Activated CD4-positive, alpha-beta T cell treated with anti-CD3 and anti-CD28 coated beads, Interleukin-2, amount 50 U/mL, for 16 hours (primary cell): Measurements from ENCODE around the gene AFF3.

Experiments used
- DNase-seq: peaks from one replicate; pipeline ENCODE4 v3.0.0-alpha.2; 2020

The AFF3 gene

DNA sequence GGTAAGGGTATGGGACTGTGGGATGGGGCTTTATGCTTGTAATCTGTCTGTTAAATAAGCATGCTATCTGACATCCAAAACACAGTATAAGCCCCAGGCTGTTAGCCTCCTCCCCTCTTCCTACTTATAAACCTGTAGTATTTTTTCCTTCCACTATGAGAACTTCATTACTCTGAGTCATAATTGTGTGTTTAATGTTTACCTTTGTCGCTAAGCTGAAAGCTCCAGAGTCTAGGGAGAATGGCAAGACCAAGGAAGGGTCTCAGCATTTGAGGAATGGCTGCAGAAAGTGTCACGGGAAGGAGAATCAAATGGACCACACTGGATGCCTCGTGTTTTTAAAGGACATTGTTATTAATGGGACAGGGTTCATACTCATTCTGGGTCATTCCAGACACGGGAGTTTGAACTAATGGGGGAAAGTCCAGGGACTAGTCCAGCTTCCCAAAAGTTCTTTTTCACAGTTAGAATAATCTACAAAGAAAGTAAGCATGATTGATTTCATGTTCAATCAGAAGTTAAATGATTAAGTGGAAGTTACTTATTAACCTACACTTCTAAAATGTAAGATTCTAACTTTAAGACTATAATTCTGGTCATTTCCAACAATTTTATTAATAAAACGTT lies 292.2 kb downstream of the AFF3 start:
- DNase-seq, result no peak

DNA sequence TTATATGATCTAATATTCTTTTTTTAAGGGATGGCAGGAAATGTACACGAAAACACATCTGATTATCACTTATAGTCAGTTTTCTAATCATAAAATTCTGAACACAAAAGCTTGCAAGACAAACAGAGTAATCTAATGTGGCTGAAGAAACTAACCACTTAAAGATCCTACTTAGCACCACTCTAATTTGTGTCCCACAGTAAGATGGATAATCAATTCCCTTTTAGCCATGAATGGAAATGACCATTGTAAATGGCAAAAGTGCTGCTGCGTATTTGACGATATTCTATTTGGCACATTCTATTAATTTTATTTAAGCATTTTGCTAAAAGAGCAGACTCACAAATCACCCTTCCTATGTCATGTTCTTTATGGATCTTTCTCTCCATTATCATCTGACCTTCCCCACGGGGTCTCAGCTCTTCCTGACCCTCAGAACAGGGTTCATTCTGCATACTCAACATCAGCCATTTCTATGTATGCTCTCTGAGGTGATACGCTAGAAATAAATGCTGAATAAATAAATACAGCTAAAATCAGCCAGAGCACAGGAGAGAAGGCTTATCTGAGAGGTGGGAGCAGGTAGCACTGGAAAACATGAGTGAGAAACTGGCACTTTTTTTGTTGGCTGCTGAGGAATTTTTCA lies 295.8 kb downstream of the AFF3 start:
- no peak for DNase-seq

DNA sequence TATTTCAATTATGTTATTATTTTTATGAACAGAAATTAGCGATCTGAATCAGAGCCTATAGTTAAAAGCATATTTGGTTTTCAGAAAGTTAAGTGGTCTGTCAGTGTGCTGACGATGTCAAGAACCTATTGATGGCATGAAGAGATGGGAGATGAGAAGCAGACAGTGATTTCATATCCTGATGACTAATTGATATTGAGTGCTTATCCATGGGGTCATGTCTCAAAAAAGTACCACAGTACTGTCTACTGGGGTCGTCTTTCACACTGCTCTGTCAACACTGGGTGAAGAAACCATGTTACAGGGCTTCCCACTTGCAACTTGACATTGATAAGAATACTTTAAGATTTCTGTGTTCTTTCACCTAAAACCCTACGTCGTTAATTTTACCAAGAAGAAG lies 297.1 kb downstream of the AFF3 start:
- no peak for DNase-seq

DNA sequence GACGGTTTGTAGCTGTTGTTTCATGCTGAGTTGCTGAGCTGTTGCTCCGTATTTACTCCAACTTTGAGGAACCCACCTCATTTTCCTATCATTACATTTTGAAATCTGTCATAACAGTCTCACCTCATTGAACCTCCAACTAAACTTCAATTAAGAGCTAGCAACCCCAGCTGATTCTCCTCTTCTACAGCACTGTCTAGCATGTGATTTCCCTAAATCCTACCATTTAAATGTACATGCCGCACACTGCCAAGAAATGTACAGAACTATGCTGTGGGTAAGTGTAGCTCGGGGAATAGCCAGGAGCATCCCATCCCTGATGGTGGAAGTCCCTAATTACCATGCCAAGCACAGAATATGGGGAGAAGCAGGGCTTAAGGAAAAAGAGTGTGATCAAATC lies 299.9 kb downstream of the AFF3 start:
- DNase-seq, result no peak

DNA sequence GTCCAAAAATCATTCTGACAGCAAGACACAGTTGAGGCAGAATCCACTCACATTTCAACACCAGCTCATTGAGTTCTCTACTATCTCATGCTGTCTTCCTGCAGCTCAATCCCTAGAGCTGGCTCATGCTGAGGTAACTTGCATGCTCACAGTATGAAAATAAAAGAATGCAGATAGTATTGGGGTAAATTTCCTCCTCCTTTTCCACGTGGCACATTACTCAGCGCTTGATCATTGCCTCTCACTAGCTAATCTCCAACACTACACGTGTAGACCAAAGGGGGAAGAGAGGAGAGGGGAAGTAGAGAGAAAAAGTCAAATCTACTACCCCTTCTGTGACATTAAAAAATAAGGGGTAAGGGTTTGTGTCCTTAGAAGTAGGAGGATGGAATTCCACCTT lies 300.6 kb downstream of the AFF3 start:
- DNase-seq, result no peak

DNA sequence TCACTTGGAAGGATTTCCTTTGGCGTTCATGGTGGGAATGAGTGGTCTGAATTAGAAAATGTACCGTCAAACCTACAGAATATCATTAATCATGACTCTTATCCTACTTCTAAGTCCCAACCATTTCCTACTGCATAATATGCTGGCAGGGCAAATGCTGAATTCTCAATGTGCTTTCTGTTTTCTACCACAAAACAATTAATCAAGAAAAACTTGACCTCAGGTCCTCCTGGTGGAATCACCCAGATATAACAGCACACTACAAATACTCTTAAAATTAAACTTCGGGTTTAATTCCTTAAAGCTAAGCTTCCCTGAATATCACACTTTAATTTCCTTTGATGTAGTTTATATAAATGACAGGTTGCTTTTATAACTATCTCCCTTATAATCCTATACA lies 301.6 kb downstream of the AFF3 start:
- DNase-seq, result no peak

DNA sequence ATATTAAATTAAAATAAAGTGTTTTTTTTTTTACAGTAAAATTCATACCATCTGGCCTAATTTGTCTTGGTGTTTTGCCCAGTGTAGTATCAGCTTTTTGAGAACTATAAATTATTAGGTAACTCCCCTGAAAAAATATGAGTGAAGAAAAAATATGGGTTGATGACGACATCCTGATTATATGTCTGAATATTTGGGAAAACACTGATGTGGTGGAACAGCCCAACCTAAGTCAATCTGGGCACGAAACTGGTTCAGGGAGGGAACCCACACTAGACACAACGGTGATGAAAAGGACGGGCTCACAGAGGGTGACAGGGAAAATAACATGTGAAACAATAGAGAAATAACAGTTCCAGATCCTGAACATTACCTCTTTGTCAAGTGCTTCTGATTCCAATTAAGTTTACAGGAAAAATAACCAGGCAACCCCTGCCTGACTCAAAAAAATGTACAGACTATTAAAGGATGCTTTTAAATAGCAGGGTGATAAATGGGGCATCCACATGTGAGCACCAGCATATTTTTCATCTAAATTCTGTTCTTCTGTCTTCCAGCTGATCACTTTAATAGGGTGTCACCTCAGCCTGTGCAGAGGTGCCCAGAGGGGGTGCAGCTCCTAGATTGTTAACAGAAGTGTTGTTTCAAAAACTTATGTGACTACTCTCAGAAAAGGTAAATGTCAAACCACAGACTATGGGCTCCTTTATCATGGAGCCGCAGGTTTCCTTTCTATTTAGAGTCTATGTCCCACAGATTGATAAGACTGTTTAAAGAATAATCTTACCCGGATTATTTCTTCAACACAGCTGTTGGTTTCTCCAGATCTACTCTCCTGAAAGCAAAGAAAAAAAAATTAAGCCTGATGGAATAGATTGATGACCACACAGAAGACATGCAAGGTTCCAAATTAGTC lies 305.4 kb downstream of the AFF3 start:
- no peak for DNase-seq

DNA sequence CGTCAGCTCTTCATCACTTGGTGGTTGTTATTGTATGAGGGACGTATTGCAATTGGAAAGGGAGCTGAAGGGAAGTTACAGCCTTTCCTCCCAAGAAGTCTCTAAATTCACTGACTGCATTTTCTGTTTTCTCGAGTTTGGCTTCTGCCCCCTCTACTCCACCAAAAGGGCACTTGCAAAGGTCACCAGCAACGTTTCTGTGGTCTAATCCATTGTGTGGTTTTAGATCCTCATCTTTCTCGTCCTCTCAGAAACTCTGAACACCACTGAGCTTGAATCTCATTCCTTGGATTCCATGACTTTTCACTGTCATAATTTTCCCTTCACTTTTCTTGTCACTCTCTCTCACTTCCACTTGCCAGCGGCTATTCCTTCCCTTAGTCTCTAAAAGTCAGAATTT lies 308.0 kb downstream of the AFF3 start:
- no peak for DNase-seq

DNA sequence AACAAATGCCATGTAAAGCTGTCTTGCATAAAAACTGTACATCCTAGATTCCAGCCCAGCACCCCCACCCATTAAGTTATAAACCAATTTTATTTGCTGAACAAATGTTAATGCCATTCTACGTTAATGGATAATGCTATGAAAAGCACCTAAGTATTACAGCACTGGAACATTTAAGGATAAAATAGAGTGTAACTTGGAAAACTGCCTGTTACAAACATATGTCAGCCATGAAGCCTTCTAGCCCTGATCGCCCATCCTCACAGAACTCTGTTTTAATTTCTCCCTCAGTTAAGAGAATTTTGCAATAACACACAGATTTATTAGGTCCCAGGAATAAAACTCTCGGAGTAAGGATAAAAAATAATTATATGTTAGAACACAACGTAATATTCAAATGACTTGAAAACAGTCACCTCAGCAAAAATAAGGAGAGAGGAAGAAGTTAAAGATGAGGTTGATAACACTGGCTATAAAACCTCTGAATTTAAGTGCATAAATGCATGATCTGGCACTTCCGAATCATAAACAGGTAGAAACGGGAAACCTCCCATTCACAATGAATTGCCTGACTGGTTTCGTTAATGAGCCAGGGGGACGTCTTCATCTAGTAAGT lies 308.7 kb downstream of the AFF3 start:
- no peak for DNase-seq

DNA sequence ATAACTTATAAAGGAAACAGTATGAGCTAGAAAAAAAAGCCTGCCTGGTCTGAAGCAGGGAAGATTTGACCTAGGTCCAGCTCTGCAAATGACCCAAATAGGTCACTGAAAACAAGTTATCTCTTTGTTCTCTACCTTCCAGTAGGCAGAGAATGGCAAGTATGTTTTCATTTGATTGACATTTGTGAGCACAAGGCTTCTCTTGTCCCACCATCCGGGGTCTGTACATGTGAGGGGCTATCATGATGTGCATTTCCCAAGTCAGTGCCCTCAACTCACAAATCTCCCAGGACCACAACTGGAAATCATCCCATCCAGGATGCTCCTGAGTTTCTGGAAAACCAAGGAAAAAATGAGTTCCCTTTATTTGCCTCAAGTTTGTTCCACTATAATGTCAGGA lies 309.5 kb downstream of the AFF3 start:
- DNase-seq, result no peak

DNA sequence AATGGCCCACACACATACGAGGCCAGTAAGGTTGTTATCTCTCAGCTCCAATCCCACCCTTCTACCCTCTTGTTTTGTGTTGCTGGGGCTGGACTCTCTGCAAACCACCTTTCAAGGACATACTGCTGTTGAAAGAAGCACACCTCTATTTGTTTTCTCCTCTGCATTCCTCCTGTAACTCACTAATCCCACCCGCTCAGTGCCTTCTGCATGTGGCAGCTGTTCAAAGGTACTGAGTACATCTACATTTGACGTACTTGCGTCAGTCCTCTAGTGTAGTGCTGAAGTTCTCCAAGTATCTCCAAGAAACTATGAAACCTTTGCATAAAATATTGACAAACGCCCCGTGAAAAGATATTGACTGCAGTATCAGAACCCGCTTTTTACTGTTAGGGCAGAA lies 310.6 kb downstream of the AFF3 start:
- DNase-seq, result no peak

DNA sequence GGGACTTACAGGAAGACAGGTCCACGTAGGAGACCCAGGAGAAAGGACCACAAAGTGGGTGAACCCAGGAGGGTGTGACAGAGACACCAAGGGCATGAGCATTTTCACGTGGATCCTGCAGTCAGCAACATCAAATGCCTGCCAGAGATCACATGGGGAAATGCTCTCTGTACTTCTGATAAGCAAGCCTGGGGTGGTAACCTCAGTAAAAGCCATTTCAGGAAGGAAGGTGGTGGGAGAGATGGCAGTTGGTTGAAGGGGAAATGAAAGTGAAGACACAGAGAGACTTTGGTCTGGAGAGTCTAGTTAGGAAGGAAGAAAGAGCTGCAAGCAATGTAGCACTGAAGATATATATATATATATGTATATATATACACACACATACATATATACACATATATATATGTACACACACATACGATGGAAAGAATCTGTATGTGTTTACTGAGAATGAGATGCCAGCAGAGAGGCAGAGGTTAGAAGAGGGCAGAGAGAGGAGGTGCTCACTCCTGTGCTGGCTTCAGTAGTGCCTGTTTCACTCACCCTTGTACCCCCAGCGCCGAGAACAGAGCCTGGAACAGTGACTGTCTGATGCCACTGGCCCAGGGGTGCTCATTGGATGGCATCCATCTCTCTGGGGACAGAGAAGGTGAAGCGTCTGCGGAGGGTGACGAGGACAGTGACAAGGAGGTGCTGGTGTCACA lies 314.9 kb downstream of the AFF3 start:
- DNase-seq, result no peak

DNA sequence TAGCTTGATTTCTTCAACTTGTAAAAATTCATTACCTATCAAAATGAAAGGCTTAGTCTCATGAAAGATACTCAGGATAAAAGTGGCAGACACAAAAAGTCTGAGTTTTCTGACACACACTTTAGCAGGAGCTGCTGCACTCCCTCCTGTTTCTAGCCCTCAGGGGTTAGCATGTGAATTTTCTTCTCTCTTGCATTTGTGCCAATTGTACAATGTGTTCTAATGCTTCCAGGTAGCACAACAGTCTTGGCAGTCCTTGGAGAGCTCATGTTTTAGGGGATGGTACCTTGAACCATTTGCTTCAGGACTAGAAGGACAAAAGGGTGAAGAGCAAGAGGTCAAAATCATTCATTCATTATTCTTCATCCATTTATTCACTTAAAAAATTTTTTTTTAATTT lies 316.8 kb downstream of the AFF3 start:
- DNase-seq, result no peak

DNA sequence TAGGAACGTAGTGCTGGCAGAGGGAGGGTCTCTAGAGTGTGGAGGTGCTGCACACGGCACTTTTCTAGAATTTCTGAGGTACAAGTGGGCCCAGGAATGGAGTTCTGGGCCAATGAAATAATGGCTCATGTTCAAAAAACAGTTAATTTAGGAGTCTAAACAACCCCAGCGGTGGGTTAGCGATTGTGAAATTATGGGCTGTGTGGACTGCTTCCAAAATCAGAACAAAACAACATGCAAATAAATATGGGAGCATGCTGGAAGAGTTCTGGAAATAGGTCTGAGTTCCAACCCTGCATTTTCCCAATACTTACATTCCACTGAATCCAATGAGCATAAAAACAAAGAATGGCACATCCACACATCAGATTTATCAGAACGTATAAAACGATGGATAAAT lies 317.6 kb downstream of the AFF3 start:
- DNase-seq, result no peak

DNA sequence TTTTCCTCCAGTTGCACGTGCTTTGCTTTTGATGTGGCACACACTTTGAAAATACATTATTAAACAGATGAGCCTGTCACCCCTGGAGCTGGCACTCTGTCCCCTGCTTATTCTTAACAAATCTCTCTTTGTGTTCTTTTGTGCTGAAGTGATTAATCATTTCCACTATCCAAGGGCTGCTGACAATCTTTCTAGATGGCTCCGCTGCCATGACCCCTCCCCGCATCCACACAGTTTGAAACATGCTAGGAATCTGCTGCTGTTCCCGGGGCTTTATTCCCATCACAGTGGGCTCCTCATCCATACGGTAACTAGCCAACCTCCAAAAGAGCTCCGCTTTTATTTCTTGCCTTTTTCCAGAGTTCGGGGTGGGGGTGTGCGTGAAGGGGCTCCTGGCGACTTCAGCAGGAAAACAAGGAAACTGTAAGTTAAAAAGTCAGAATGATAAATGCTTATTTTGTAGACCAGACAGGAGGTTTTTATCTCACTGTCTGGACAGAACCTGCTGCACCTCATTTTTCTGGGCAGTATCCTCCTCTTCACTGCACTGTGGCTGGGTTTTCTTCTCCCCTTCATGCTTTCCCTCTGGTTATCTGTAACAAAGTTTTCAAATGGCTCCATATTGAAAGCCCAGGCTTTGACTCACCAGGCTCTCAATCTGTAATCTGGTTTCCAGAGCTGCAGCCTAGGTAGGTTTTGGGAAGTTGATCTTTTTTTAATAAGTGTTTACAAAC lies 319.7 kb downstream of the AFF3 start:
- DNase-seq, result no peak

DNA sequence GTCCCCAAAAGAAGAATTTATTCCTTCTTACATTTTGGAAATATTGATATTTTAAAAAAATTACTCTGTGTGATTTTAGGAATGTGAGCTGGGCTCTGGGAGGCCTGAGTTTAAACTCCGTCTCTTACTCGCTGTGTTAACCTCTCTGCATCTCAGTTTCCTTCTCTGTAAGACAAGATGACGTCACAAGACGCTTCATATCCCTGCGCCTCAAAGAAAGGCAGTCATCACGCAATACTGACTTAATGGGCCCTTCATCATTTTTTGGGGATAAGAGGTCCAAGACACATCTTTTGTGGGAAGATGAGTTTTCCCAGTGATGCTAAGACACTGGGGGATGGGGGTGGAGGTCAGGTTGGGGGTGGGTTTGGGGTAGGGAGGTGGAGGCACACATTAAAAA lies 320.4 kb downstream of the AFF3 start:
- no peak for DNase-seq

DNA sequence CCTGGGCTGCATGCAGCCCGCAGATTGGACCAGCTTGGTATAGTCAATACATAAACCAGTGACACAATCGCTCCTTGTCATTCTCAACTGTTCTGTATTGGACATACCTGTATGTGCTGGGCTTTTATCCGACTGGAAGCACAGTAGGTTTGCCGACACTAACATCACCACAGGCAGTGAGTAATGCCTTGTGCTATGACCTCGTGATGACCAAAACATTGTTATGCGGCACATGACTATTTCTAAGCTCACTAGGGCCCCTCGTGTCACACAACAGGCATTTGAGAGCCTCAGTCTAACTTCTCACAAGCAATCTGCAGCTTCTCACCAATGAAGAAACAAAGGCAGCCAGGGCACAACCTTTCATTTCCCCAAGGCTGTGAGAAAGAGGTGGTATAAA lies 320.8 kb downstream of the AFF3 start:
- no peak for DNase-seq

DNA sequence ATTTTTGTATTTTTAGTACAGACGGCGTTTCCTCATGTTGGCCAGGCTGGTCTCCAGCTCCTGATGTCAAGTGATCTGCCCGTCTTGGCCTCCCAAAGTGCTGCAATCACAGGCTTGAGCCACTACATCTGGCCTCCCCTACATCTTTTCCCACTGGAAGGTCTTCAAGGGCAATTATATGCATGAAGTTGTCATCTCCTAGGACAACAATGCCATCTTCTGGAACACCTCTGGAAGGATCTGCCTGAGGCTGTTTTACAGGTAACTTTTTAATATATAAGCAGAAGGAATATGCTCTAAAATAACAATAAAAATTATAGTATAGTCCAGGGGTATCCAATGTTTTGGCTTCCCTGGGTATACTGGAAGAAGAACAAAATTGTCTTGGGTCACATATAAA lies 321.4 kb downstream of the AFF3 start:
- no peak for DNase-seq

DNA sequence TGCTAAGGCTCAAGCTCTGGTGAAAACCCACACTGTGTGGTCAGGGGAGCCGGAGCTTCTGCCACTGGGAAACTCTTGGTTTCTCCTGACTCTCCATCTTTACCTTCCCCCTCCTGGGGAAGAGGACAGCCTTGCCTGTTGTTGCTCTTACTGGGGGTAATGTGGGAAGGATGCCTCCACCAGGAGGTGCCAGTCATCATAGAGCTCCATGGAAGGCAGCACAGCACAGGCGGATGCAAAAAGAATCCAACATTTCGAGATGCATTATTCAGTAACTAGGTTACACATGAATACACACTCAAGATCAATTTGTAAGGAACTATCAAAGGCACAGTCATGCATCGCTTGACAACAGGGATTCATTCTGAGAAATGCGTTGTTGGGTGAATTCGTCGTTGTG lies 322.6 kb downstream of the AFF3 start:
- no peak for DNase-seq

DNA sequence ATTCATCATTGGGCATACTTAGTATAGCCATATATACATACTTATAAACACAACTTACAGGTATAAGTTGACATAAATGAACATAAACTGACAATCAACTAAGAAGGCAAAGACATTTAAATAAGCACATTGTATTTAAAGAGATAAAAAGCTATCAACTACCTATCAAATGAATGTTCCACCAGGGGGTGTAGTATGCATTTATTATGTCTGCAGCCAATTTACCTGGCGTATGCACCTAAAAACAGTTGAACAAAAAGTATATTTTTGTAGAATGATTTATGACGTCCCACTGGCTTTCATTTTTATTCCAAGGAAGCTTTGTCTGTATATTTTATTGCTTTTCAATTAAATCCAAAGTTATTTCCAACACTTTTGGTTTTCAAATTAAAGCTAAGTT lies 323.5 kb downstream of the AFF3 start:
- DNase-seq, result no peak

DNA sequence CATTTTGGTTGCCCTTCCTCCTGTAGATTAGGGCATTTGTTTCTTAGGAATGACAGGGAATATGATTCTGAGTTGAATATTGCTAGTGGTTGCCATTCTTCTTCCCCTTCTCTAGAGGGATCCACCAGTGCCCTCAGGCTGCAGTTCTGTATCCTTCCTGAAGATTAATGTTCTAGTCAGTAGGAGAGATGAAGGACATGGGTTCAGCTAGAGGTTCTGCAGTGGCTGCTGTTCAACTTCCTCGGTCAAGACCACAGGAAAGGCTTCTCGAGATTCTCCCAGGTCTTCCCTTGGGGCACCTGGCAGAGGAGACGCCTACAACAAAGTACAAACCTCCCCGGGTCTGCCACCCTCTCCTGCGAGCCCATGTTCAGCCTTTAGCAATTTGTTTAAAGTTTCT lies 325.5 kb downstream of the AFF3 start:
- no peak for DNase-seq

DNA sequence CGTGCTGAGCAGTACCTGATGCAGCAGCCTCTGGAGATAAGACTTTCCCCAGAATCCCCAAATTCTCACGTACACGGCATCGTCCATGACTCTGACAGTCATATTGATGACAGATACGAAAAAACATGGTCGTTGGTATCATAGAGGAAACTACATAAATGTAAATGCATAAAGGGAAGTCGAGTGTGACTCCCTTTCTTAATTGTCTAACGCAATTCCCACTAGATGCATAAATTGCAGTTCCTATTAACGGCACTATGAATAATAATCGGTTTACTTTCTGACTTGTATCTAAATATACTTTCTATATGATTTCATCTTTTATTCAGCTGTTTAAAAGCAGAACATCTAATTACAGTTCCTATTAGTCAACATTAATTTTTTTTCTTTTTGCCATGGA lies 330.0 kb downstream of the AFF3 start:
- DNase-seq, result no peak
